Osteocyte (in vitro differentiated cells): ENCODE results near the gene PODXL. TPM values are rescaled to one million over a fixed set of nuclear protein-coding genes. Genes with fewer than 3 reads are reported as not detected.
A peak's percentile ranks its signal among the peaks of the same experiment; 100 is the strongest.

Experiments used
- DNase-seq: peaks from one replicate; pipeline ENCODE4 v3.0.0; 2021; ENCODE audit warnings: mixed read lengths; ENCODE audit not compliant: unreplicated experiment; ENCODE audit errors: extremely low spot score
- H3K27ac Mint-ChIP-seq: one replicate; pipeline ENCODE4 v1.8.0; 2021; ENCODE audit warnings: mild to moderate bottlenecking, mixed read lengths; ENCODE audit not compliant: unreplicated experiment
- H3K27me3 Mint-ChIP-seq: one replicate; pipeline ENCODE4 v1.8.0; 2021; ENCODE audit warnings: mixed read lengths; ENCODE audit not compliant: unreplicated experiment
- H3K36me3 Mint-ChIP-seq: one replicate; pipeline ENCODE4 v1.8.0; 2021; ENCODE audit warnings: mixed read lengths; ENCODE audit not compliant: unreplicated experiment
- H3K4me1 Mint-ChIP-seq: one replicate; pipeline ENCODE4 v1.8.0; 2021; ENCODE audit warnings: mixed read lengths; ENCODE audit not compliant: unreplicated experiment
- H3K4me3 Mint-ChIP-seq: one replicate; pipeline ENCODE4 v1.8.0; 2021; ENCODE audit warnings: mild to moderate bottlenecking, moderate library complexity, mixed read lengths; ENCODE audit not compliant: unreplicated experiment
- H3K9me3 Mint-ChIP-seq: one replicate; pipeline ENCODE4 v1.8.0; 2021; ENCODE audit warnings: mixed read lengths; ENCODE audit not compliant: unreplicated experiment
- CTCF ChIP-seq: fragments of 200-600 bp; sonication (generic); IDR thresholded peaks from 2 replicates; pipeline ENCODE4 v1.5.0; 2021; ENCODE audit warnings: antibody characterized with exemption, mild to moderate bottlenecking, moderate library complexity
- total RNA-seq: library from RNA; stranded (reverse); gene quantifications from 2 replicates; pipeline ENCODE4 v1.2.1, GENCODE V29; 2021

Gene PODXL
- total RNA-seq, 1 donor from 2014 or later, result 21.2 TPM

GRCh38 chr7:131557652-131558385 is 1.4 kb upstream of the PODXL start:
- Mint-ChIP-seq H3K27me3 (peaks cover 8% of the 10 kb centered on the region), H3K36me3 (no peaks in the 10 kb centered on the region), H3K4me1 (peaks cover 33% of the 10 kb centered on the region), H3K4me3 (peak overlapping the region; percentile 70), H3K9me3 (no peaks in the 10 kb centered on the region), H3K27ac (peak overlapping the region; percentile 72)
- no peak for DNase-seq
- TF ChIP-seq CTCF, result no peak

GRCh38 chr7:131556909-131557651 is 652 bp upstream of the PODXL start:
- H3K27me3 Mint-ChIP-seq, result peaks cover 8% of the 10 kb centered on the region
- no peak for TF ChIP-seq CTCF

GRCh38 chr7:131555552-131556052 is 826 bp downstream of the PODXL start:
- peaks cover 48% of the 10 kb centered on the region for H3K4me1 Mint-ChIP-seq
- H3K27me3 Mint-ChIP-seq, result peaks cover 5% of the 10 kb centered on the region
- no peaks in the 10 kb centered on the region for H3K9me3 Mint-ChIP-seq
- no peak overlapping the region for H3K27ac Mint-ChIP-seq
- DNase-seq, result no peak
- no peak for TF ChIP-seq CTCF
- H3K36me3 Mint-ChIP-seq, result no peaks in the 10 kb centered on the region
- H3K4me3 Mint-ChIP-seq, result peak overlapping the region; percentile 77

More at GRCh38 chr7:131556909-131557651, 652 bp upstream of the PODXL start:
- H3K9me3 Mint-ChIP-seq, result no peaks in the 10 kb centered on the region
- peaks cover 40% of the 10 kb centered on the region for H3K4me1 Mint-ChIP-seq
- no peak overlapping the region for H3K27ac Mint-ChIP-seq
- peak overlapping the region; percentile 70 for H3K4me3 Mint-ChIP-seq
- no peaks in the 10 kb centered on the region for H3K36me3 Mint-ChIP-seq
- no peak for DNase-seq

GRCh38 chr7:131554880-131555516 is 1.4 kb downstream of the PODXL start:
- H3K9me3 Mint-ChIP-seq, result no peaks in the 10 kb centered on the region

More at GRCh38 chr7:131554880-131555516, 1.4 kb downstream of the PODXL start:
- TF ChIP-seq CTCF, result no peak
- H3K4me1 Mint-ChIP-seq, result peaks cover 48% of the 10 kb centered on the region
- peaks cover 4% of the 10 kb centered on the region for H3K27me3 Mint-ChIP-seq
- H3K36me3 Mint-ChIP-seq, result no peaks in the 10 kb centered on the region
- DNase-seq, result no peak
- H3K4me3 Mint-ChIP-seq, result peak overlapping the region; percentile 77
- H3K27ac Mint-ChIP-seq, result no peak overlapping the region
